B cell (primary cell): ENCODE results near the gene CORO2A. TPM values are rescaled to one million over a fixed set of nuclear protein-coding genes. Genes with fewer than 3 reads are reported as not detected.

Source experiments
- ATAC-seq: fragments of 200-7000 bp; cut with Tn5 transposase; one replicate; pipeline ENCODE4 v1.10.0; 2021; ENCODE audit warnings: low read depth, mild to moderate bottlenecking, moderate number of reproducible peaks, moderate library complexity
- CTCF ChIA-PET: fragments of 350-600 bp; sonication (Branson Sonifier 250); formaldehyde crosslinking; loops from one replicate; lab custom pipeline; 2021; ENCODE audit warnings: antibody characterized with exemption, inconsistent platforms; lab: Charles Lee
- POLR2A ChIA-PET: fragments of 350-600 bp; sonication (Branson Sonifier 250); formaldehyde crosslinking; loops from one replicate; lab custom pipeline; 2021; ENCODE audit warnings: antibody characterized with exemption; lab: Charles Lee
- DNase-seq: peaks from one replicate; pipeline ENCODE4 v3.0.0; 2013
- H2AFZ ChIP-seq: 2 replicates; pipeline ENCODE4 v1.6.1; 2012; ENCODE audit warnings: mild to moderate bottlenecking, low read depth, low read length; ENCODE audit not compliant: insufficient read depth, poor library complexity, severe bottlenecking
- H3K27ac ChIP-seq, 2 donors: 1 replicate in 1 of 2; 2 replicates in 1 of 2; pipeline ENCODE4 v1.5.1; 2012 to 2013; ENCODE audit warnings: low read length in 2 of 2, mild to moderate bottlenecking in 2 of 2, moderate library complexity in 1 of 2
- H3K27me3 ChIP-seq, 4 experiments: fragments of 200-600 bp in 1 of 4; sonication (generic) in 1 of 4; replicated peaks in 1 of 4; 1 replicate in 2 of 4; 2 replicates in 2 of 4; pipeline versions ENCODE4 v1.6.1 to v1.7.0; 2013 to 2016; ENCODE audit warnings: low read length in 3 of 4, mild to moderate bottlenecking in 2 of 4, mixed read lengths in 1 of 4, moderate library complexity in 1 of 4; ENCODE audit not compliant: insufficient read depth in 4 of 4, control insufficient read depth in 3 of 4; ENCODE audit errors: control extremely low read depth in 1 of 4
- H3K36me3 ChIP-seq, 2 experiments: replicated peaks in 1 of 2; 1 replicate in 1 of 2; 2 replicates in 1 of 2; pipeline versions ENCODE4 v1.6.1 to v1.7.1; 2013; ENCODE audit warnings: low read length in 1 of 2; ENCODE audit not compliant: insufficient read depth in 2 of 2, control insufficient read depth in 1 of 2; ENCODE audit errors: control extremely low read depth in 1 of 2, extremely low read depth in 1 of 2
- H3K4me1 ChIP-seq, 2 donors: fragments of 200-600 bp in 1 of 2; sonication (generic) in 1 of 2; 1 replicate in 1 of 2; 2 replicates in 1 of 2; pipeline versions ENCODE4 v1.5.1 to v1.6.1; 2013 to 2017; ENCODE audit warnings: low read length in 2 of 2; ENCODE audit not compliant: control insufficient read depth in 2 of 2, insufficient read depth in 2 of 2
- H3K4me2 ChIP-seq: replicated peaks from 2 replicates; pipeline ENCODE3; 2012; ENCODE audit warnings: mild to moderate bottlenecking, low read depth, low read length; ENCODE audit not compliant: poor library complexity, severe bottlenecking
- H3K4me3 ChIP-seq, 5 experiments: fragments of 200-600 bp in 1 of 5; sonication (generic) in 1 of 5; 1 replicate in 3 of 5; 2 replicates in 2 of 5; pipeline versions ENCODE4 v1.5.1 to v1.7.0; 2011 to 2016; ENCODE audit warnings: low read length in 4 of 5, mild to moderate bottlenecking in 4 of 5, low read depth in 2 of 5, control low read depth in 1 of 5, moderate library complexity in 1 of 5; ENCODE audit not compliant: insufficient read depth in 1 of 5; ENCODE audit errors: control extremely low read depth in 1 of 5, extremely low read depth in 1 of 5
- H3K79me2 ChIP-seq: fragments of 200-600 bp; sonication (generic); one replicate; pipeline ENCODE4 v1.6.0; 2016; ENCODE audit warnings: low read length; ENCODE audit not compliant: control insufficient read depth, insufficient read depth
- H3K9ac ChIP-seq: fragments of 200-600 bp; sonication (generic); 2 replicates; pipeline ENCODE4 v1.6.1; 2017; ENCODE audit warnings: mild to moderate bottlenecking, low read length, moderate library complexity
- H3K9me3 ChIP-seq, 3 donors: one replicate each; pipeline versions ENCODE4 v1.6.1 to v1.7.1; 2013; ENCODE audit warnings: low read length in 2 of 3; ENCODE audit not compliant: control insufficient read depth in 2 of 3, insufficient read depth in 1 of 3; ENCODE audit errors: control extremely low read depth in 1 of 3
- H4K20me1 ChIP-seq: 2 replicates; pipeline ENCODE4 v1.6.0; 2012; ENCODE audit warnings: mild to moderate bottlenecking, low read length; ENCODE audit not compliant: insufficient read depth, control insufficient read depth, poor library complexity, severe bottlenecking
- H3K27ac Mint-ChIP-seq: one replicate; pipeline ENCODE4 v1.8.0; 2021; ENCODE audit warnings: mixed read lengths
- H3K27me3 Mint-ChIP-seq: one replicate; pipeline ENCODE4 v1.8.0; 2021; ENCODE audit warnings: mixed read lengths
- H3K4me1 Mint-ChIP-seq: one replicate; pipeline ENCODE4 v1.8.0; 2021; ENCODE audit warnings: mixed read lengths
- H3K4me3 Mint-ChIP-seq: one replicate; pipeline ENCODE4 v1.8.0; 2021; ENCODE audit warnings: mixed read lengths
- H3K9me3 Mint-ChIP-seq: one replicate; pipeline ENCODE4 v1.8.0; 2022; ENCODE audit warnings: mixed read lengths; ENCODE audit not compliant: insufficient read depth
- CTCF ChIP-seq: fragments of 200-600 bp; IDR thresholded peaks from one replicate; pipeline ENCODE4 v1.8.0; 2022; ENCODE audit warnings: antibody characterized with exemption, mild to moderate bottlenecking
- EZH2 ChIP-seq: IDR thresholded peaks from 2 replicates; pipeline ENCODE4 v1.6.1; 2012; ENCODE audit warnings: borderline replicate concordance, low read depth, mild to moderate bottlenecking, moderate library complexity, low read length; ENCODE audit not compliant: insufficient read depth, poor library complexity, severe bottlenecking
- WGBS: methylation state at CpG from one replicate; pipeline ENCODE4 v1.1.5; 2013; ENCODE audit warnings: missing lambda C conversion rate; ENCODE audit not compliant: insufficient coverage; 5-methylcytosine and 5-hydroxymethylcytosine counted together
- intact Hi-C: fragments of 100-400 bp; cut with micrococcal nuclease; formaldehyde crosslinking; loops from one replicate; pipeline ENCODE4 v1.10.0; 2022
- polyA plus RNA-seq: library from polyadenylated mRNA; depleted of rRNA; stranded (reverse); fragments of >200 nt; gene quantifications from 2 replicates; pipeline ENCODE4 v1.2.3, GENCODE V29; 2012
- total RNA-seq, 2 donors: library from RNA; stranded (reverse); fragments of 120-200 nt in 1 of 2; gene quantifications; 1 replicate in 1 of 2; 2 replicates in 1 of 2; pipeline versions ENCODE4 v1.2.3 to v1.2.4, GENCODE V29; 2013 to 2022

CORO2A gene
- total and polyA plus RNA-seq, 2 donors (not counting 1 experiment from before 2014, with no cell fraction given), result 1.1 to 2.0 TPM

GRCh38 chr9:98182889-98183599 is 9.4 kb downstream of the CORO2A start:
- CTCF ChIA-PET, result no interaction called here
- H3K27ac Mint-ChIP-seq, result no peak overlapping the region

More at GRCh38 chr9:98182889-98183599, 9.4 kb downstream of the CORO2A start:
- Histone ChIP-seq H3K27ac (no peak overlapping the region), H3K27me3 (no peaks in the 10 kb centered on the region), H3K4me1 (no peaks in the 10 kb centered on the region), H3K79me2 (no peaks in the 10 kb centered on the region), H3K4me2 (no peak overlapping the region), H3K9me3 (peaks cover 0 to 4% (median 0%) of the 10 kb centered on the region in 3 donors), H3K36me3 (no peaks in the 10 kb centered on the region), H3K9ac (no peak overlapping the region), H3K4me3 (no peak overlapping the region), H2AFZ (no peak overlapping the region), H4K20me1 (no peaks in the 10 kb centered on the region)
- WGBS, result 96% methylated on average over 8 of the region's 9 CpGs
- DNase-seq (no peak), ATAC-seq (no peak)
- no peak overlapping the region for H3K4me3 Mint-ChIP-seq
- no peaks in the 10 kb centered on the region for H3K9me3 Mint-ChIP-seq
- intact Hi-C loops, result no loop called here
- H3K4me1 Mint-ChIP-seq, result no peaks in the 10 kb centered on the region
- POLR2A ChIA-PET, result no interaction called here
- TF ChIP-seq EZH2 (no peak), CTCF (no peak)
- no peaks in the 10 kb centered on the region for H3K27me3 Mint-ChIP-seq
